Duodenal mucosa (tissue), 2 donors: ENCODE measurements around the gene SULT1C4.

Experiments
- H3K27ac ChIP-seq: one replicate; pipeline ENCODE4 v1.7.0; 2013; ENCODE audit warnings: low read depth, low read length
- H3K27me3 ChIP-seq, 2 donors: one replicate each; pipeline ENCODE4 v1.7.0; 2013; ENCODE audit warnings: low read length in 2 of 2, control low read depth in 1 of 2; ENCODE audit not compliant: insufficient read depth in 2 of 2, control insufficient read depth in 1 of 2
- H3K36me3 ChIP-seq, 2 donors: one replicate each; pipeline ENCODE4 v1.7.0; 2013; ENCODE audit warnings: low read length in 2 of 2, control low read depth in 1 of 2; ENCODE audit not compliant: insufficient read depth in 2 of 2, control insufficient read depth in 1 of 2
- H3K4me1 ChIP-seq, 2 donors: one replicate each; pipeline ENCODE4 v1.7.0; 2013; ENCODE audit warnings: low read length in 2 of 2, control low read depth in 1 of 2; ENCODE audit not compliant: insufficient read depth in 2 of 2, control insufficient read depth in 1 of 2
- H3K4me3 ChIP-seq, 2 donors: one replicate each; pipeline ENCODE4 v1.7.0; 2013; ENCODE audit warnings: low read length in 2 of 2, low read depth in 1 of 2
- H3K9ac ChIP-seq, 2 donors: one replicate each; pipeline ENCODE4 v1.7.0; 2013; ENCODE audit warnings: low read length in 2 of 2, low read depth in 1 of 2
- H3K9me3 ChIP-seq, 2 donors: one replicate each; pipeline ENCODE4 v1.7.0; 2013; ENCODE audit warnings: low read length in 2 of 2, control low read depth in 1 of 2; ENCODE audit not compliant: control insufficient read depth in 1 of 2

SULT1C4 gene

GRCh38 chr2:108390340-108390739, 12.6 kb downstream of the SULT1C4 start:
- Histone ChIP-seq H3K27ac (no peak overlapping the region), H3K36me3 (no peaks in the 10 kb centered on the region), H3K4me3 (no peak overlapping the region), H3K9ac (no peak overlapping the region), H3K9me3 (peaks cover 5 to 14% of the 10 kb centered on the region in 2 donors), H3K4me1 (peaks cover 0 to 4% of the 10 kb centered on the region in 2 donors), H3K27me3 (no peaks in the 10 kb centered on the region)

- no peaks in the 10 kb centered on the region for H3K36me3 ChIP-seq
- no peak overlapping the region for H3K27ac ChIP-seq
- peaks cover 5 to 14% of the 10 kb centered on the region in 2 donors for H3K9me3 ChIP-seq
- no peak overlapping the region for H3K4me3 ChIP-seq
- no peak overlapping the region for H3K9ac ChIP-seq
- H3K27me3 ChIP-seq: no peaks in the 10 kb centered on the region
- no peaks in the 10 kb centered on the region for H3K4me1 ChIP-seq
Measured at GRCh38 chr2:108392029-108392428, 14.3 kb downstream of the SULT1C4 start.

GRCh38 chr2:108393197-108393596, 15.4 kb downstream of the SULT1C4 start:
- H3K9ac ChIP-seq: no peak overlapping the region
- H3K4me1 ChIP-seq: no peaks in the 10 kb centered on the region
- H3K36me3 ChIP-seq: no peaks in the 10 kb centered on the region
- H3K27me3 ChIP-seq: no peaks in the 10 kb centered on the region
- H3K27ac ChIP-seq: no peak overlapping the region
- peaks cover 5 to 15% of the 10 kb centered on the region in 2 donors for H3K9me3 ChIP-seq
- H3K4me3 ChIP-seq: no peak overlapping the region

GRCh38 chr2:108395155-108395554, 17.4 kb downstream of the SULT1C4 start:
- H3K4me3 ChIP-seq: no peak overlapping the region
- H3K27ac ChIP-seq: no peak overlapping the region
- peaks cover 21 to 34% of the 10 kb centered on the region in 2 donors for H3K9me3 ChIP-seq
- no peaks in the 10 kb centered on the region for H3K36me3 ChIP-seq
- no peaks in the 10 kb centered on the region for H3K4me1 ChIP-seq
- H3K9ac ChIP-seq: no peak overlapping the region
- no peaks in the 10 kb centered on the region for H3K27me3 ChIP-seq

- peaks cover 21 to 31% of the 10 kb centered on the region in 2 donors for H3K9me3 ChIP-seq
- no peak overlapping the region for H3K9ac ChIP-seq
- no peak overlapping the region for H3K27ac ChIP-seq
- no peaks in the 10 kb centered on the region for H3K4me1 ChIP-seq
- H3K36me3 ChIP-seq: no peaks in the 10 kb centered on the region
- no peaks in the 10 kb centered on the region for H3K27me3 ChIP-seq
- no peak overlapping the region for H3K4me3 ChIP-seq
Measured at GRCh38 chr2:108396845-108397244, 19.1 kb downstream of the SULT1C4 start.

GRCh38 chr2:108399479-108399878, 21.7 kb downstream of the SULT1C4 start:
- H3K4me1 ChIP-seq: no peaks in the 10 kb centered on the region
- H3K4me3 ChIP-seq: no peak overlapping the region
- no peak overlapping the region for H3K27ac ChIP-seq
- H3K27me3 ChIP-seq: no peaks in the 10 kb centered on the region
- peaks cover 17 to 20% of the 10 kb centered on the region in 2 donors for H3K9me3 ChIP-seq
- H3K36me3 ChIP-seq: no peaks in the 10 kb centered on the region
- no peak overlapping the region for H3K9ac ChIP-seq

- H3K9ac ChIP-seq: no peak overlapping the region
Measured at GRCh38 chr2:108401800-108402199, 24.0 kb downstream of the SULT1C4 start.

GRCh38 chr2:108403494-108403893, 25.7 kb downstream of the SULT1C4 start:
- Histone ChIP-seq H3K9ac (no peak overlapping the region), H3K36me3 (no peaks in the 10 kb centered on the region), H3K9me3 (peaks cover 16 to 24% of the 10 kb centered on the region in 2 donors), H3K27me3 (no peaks in the 10 kb centered on the region), H3K4me3 (no peak overlapping the region), H3K27ac (no peak overlapping the region), H3K4me1 (no peaks in the 10 kb centered on the region)

More at GRCh38 chr2:108401800-108402199, 24.0 kb downstream of the SULT1C4 start:
- Histone ChIP-seq H3K27ac (no peak overlapping the region), H3K9me3 (peaks cover 17 to 28% of the 10 kb centered on the region in 2 donors), H3K4me1 (no peaks in the 10 kb centered on the region), H3K36me3 (no peaks in the 10 kb centered on the region), H3K4me3 (no peak overlapping the region), H3K27me3 (no peaks in the 10 kb centered on the region)

- Histone ChIP-seq H3K9ac (no peak overlapping the region), H3K4me3 (no peak overlapping the region), H3K27me3 (no peaks in the 10 kb centered on the region), H3K27ac (no peak overlapping the region), H3K36me3 (no peaks in the 10 kb centered on the region), H3K4me1 (no peaks in the 10 kb centered on the region), H3K9me3 (peaks cover 4 to 10% of the 10 kb centered on the region in 2 donors)
Measured at GRCh38 chr2:108404784-108405397, 27.1 kb downstream of the SULT1C4 start.

- Histone ChIP-seq H3K9me3 (peaks cover 0 to 8% of the 10 kb centered on the region in 2 donors), H3K27me3 (no peaks in the 10 kb centered on the region), H3K27ac (no peak overlapping the region), H3K4me1 (no peaks in the 10 kb centered on the region), H3K4me3 (no peak overlapping the region), H3K9ac (no peak overlapping the region), H3K36me3 (no peaks in the 10 kb centered on the region)
Measured at GRCh38 chr2:108407864-108408729, 30.3 kb downstream of the SULT1C4 start.
